HepG2 (cell line): Measurements from ENCODE around the gene SPATA33. TPM values are rescaled to one million over a fixed set of nuclear protein-coding genes. Genes with fewer than 3 reads are reported as not detected.

ENCODE experiments used
- AHR ChIP-seq: IDR thresholded peaks from 2 replicates; pipeline ENCODE4 v1.6.1; 2018; ENCODE audit warnings: missing genetic modification reagents, missing compliant biosample characterization
- HOXD1 ChIP-seq: sonication (generic); formaldehyde crosslinking; IDR thresholded peaks from 2 replicates; pipeline ENCODE4 v1.5.0; 2020; ENCODE audit warnings: missing genetic modification reagents
- PHF8 ChIP-seq: sonication (generic); formaldehyde crosslinking; IDR thresholded peaks from 2 replicates; pipeline ENCODE4 v1.5.0; 2020; ENCODE audit warnings: missing genetic modification reagents
- SRF ChIP-seq: IDR thresholded peaks from 2 replicates; pipeline ENCODE4 v1.6.1; 2011; ENCODE audit warnings: mild to moderate bottlenecking, low read depth, low read length, moderate library complexity
- ZKSCAN8 ChIP-seq: IDR thresholded peaks from 2 replicates; pipeline ENCODE4 v1.6.1; 2016; ENCODE audit warnings: borderline replicate concordance, missing genetic modification reagents, missing compliant biosample characterization
- ZNF430 ChIP-seq: sonication (generic); formaldehyde crosslinking; IDR thresholded peaks from 2 replicates; pipeline ENCODE4 v1.9.0; 2021; ENCODE audit warnings: mild to moderate bottlenecking, missing genetic modification reagents
- ZNF549 ChIP-seq: sonication (generic); formaldehyde crosslinking; IDR thresholded peaks from 2 replicates; pipeline ENCODE4 v1.5.0; 2020; ENCODE audit warnings: missing genetic modification reagents
- ZNF644 ChIP-seq: IDR thresholded peaks from 2 replicates; pipeline ENCODE4 v1.6.1; 2016; ENCODE audit warnings: low read depth
- ZNF724P ChIP-seq: sonication (generic); formaldehyde crosslinking; IDR thresholded peaks from 2 replicates; pipeline ENCODE4 v1.8.0; 2022; ENCODE audit warnings: missing genetic modification reagents, borderline replicate concordance
- ZNF788 ChIP-seq: sonication (generic); formaldehyde crosslinking; IDR thresholded peaks from 2 replicates; pipeline ENCODE4 v1.5.0; 2020; ENCODE audit warnings: mild to moderate bottlenecking, missing genetic modification reagents, borderline replicate concordance
- polyA plus RNA-seq, 8 experiments: library from polyadenylated mRNA; depleted of rRNA in 3 of 8; stranded (reverse) in 7 of 8; unstranded in 1 of 8; fragments of >200 nt; fragmentation: Illumina TruSeq in 4 of 8; extraction: Trizol in 4 of 8; gene quantifications; 2 replicates each; pipeline versions ENCODE4 v1.2.1 to v1.2.3, GENCODE V29; 2011 to 2016; ENCODE audit warnings: low read depth in 4 of 8, missing spikeins in 1 of 8, mixed read lengths in 1 of 8; ENCODE audit not compliant: insufficient read depth in 1 of 8
- total RNA-seq, 5 experiments: library from RNA; depleted of rRNA; stranded (reverse); fragments of >200 nt; fragmentation: Illumina TruSeq; extraction: Trizol; gene quantifications; 2 replicates each; pipeline ENCODE4 v1.2.3, GENCODE V29; 2016; ENCODE audit warnings: low read depth in 1 of 5
- TF ChIP-seq, protein P1 (sequence below): sonication (generic); formaldehyde crosslinking; conservative IDR thresholded peaks from 2 replicates; pipeline ENCODE4 v1.8.0; 2022; ENCODE audit warnings: missing genetic modification reagents
- TF ChIP-seq, protein P2 (sequence below): sonication (generic); formaldehyde crosslinking; IDR thresholded peaks from 2 replicates; pipeline ENCODE4 v1.4.0; 2020; ENCODE audit warnings: missing genetic modification reagents
- TF ChIP-seq, protein P3 (sequence below): sonication (generic); formaldehyde crosslinking; IDR thresholded peaks from 2 replicates; pipeline ENCODE4 v1.4.0; 2020; ENCODE audit warnings: missing genetic modification reagents, borderline replicate concordance
- TF ChIP-seq, protein P4 (sequence below): sonication (generic); formaldehyde crosslinking; IDR thresholded peaks from 2 replicates; pipeline ENCODE4 v1.5.0; 2020; ENCODE audit warnings: missing genetic modification reagents
- TF ChIP-seq, protein P5 (sequence below): sonication (generic); formaldehyde crosslinking; IDR thresholded peaks from 2 replicates; pipeline ENCODE4 v1.4.0; 2020; ENCODE audit warnings: missing genetic modification reagents

SPATA33 gene
- total and polyA plus RNA-seq, 2 of the 13 experiments (the other 11 are each of a cell fraction or from before 2014, with no cell fraction given), result 5.7 to 11.0 TPM

DNA sequence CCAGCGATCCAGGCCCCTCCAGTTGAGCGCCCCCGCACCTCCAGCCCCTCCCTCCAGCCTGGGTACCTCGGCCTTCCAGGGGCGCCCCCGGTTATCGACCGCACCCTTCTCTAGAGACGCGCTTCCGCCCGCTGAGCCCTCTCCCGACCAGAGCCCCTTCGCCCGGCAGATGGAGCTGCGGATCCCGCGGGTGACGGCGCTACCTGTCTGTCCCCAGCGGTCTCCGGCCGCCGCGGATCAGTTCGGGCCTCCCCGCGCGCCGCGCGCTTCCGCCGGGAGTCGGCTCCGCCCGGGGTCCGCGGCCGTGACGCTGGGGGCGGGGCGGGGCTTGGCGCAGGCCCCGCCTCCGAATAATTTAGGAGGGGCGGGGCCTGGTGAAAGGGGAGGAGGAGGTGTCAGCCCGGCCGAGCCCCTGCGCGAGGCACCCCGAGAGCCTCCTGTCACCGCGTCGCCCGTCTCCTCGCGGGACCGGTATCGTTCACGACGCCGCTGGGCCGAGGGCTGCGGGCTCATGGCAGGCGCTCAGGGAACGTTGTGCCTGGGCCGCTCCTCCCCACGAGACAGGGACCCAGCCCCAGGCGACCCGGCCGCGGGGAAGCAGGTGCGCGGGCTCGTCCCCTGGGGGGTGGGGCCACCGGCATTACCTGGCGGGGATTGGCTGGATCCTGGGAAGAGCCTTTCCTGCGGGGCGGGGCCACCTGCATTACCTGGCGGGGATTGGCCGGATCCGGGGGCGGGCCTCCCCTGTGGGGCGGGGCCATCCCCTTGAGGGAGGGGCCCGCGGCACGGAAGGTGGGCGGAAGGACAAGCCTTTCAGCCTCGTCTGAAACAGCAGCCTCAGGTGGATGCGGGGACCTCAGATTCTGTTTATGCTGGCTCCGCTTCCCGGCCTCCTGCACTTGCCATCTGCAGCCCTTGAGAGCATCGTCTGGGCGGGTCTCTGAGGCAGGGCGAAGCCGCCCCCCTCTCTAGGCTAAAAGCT, 44.1 kb downstream of the SPATA33 start, which contains the start of gene SPATA2L (continued):
- TF ChIP-seq, protein P1, sequence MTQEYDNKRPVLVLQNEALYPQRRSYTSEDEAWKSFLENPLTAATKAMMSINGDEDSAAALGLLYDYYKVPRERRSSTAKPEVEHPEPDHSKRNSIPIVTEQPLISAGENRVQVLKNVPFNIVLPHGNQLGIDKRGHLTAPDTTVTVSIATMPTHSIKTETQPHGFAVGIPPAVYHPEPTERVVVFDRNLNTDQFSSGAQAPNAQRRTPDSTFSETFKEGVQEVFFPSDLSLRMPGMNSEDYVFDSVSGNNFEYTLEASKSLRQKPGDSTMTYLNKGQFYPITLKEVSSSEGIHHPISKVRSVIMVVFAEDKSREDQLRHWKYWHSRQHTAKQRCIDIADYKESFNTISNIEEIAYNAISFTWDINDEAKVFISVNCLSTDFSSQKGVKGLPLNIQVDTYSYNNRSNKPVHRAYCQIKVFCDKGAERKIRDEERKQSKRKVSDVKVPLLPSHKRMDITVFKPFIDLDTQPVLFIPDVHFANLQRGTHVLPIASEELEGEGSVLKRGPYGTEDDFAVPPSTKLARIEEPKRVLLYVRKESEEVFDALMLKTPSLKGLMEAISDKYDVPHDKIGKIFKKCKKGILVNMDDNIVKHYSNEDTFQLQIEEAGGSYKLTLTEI (CRISPR knock-in tag), result no peak
- no peak; the same call in 1 of the 2 replicates for TF ChIP-seq ZNF788 (CRISPR knock-in tag)
- TF ChIP-seq, protein P2, sequence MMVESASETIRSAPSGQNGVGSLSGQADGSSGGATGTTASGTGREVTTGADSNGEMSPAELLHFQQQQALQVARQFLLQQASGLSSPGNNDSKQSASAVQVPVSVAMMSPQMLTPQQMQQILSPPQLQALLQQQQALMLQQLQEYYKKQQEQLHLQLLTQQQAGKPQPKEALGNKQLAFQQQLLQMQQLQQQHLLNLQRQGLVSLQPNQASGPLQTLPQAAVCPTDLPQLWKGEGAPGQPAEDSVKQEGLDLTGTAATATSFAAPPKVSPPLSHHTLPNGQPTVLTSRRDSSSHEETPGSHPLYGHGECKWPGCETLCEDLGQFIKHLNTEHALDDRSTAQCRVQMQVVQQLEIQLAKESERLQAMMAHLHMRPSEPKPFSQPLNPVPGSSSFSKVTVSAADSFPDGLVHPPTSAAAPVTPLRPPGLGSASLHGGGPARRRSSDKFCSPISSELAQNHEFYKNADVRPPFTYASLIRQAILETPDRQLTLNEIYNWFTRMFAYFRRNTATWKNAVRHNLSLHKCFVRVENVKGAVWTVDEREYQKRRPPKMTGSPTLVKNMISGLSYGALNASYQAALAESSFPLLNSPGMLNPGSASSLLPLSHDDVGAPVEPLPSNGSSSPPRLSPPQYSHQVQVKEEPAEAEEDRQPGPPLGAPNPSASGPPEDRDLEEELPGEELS, result no peak
- TF ChIP-seq AHR (CRISPR knock-in tag), result peak; percentile 88; the same call in 1 of the 2 replicates
- TF ChIP-seq HOXD1 (CRISPR knock-in tag), result peak; percentile 20
- TF ChIP-seq, protein P3, sequence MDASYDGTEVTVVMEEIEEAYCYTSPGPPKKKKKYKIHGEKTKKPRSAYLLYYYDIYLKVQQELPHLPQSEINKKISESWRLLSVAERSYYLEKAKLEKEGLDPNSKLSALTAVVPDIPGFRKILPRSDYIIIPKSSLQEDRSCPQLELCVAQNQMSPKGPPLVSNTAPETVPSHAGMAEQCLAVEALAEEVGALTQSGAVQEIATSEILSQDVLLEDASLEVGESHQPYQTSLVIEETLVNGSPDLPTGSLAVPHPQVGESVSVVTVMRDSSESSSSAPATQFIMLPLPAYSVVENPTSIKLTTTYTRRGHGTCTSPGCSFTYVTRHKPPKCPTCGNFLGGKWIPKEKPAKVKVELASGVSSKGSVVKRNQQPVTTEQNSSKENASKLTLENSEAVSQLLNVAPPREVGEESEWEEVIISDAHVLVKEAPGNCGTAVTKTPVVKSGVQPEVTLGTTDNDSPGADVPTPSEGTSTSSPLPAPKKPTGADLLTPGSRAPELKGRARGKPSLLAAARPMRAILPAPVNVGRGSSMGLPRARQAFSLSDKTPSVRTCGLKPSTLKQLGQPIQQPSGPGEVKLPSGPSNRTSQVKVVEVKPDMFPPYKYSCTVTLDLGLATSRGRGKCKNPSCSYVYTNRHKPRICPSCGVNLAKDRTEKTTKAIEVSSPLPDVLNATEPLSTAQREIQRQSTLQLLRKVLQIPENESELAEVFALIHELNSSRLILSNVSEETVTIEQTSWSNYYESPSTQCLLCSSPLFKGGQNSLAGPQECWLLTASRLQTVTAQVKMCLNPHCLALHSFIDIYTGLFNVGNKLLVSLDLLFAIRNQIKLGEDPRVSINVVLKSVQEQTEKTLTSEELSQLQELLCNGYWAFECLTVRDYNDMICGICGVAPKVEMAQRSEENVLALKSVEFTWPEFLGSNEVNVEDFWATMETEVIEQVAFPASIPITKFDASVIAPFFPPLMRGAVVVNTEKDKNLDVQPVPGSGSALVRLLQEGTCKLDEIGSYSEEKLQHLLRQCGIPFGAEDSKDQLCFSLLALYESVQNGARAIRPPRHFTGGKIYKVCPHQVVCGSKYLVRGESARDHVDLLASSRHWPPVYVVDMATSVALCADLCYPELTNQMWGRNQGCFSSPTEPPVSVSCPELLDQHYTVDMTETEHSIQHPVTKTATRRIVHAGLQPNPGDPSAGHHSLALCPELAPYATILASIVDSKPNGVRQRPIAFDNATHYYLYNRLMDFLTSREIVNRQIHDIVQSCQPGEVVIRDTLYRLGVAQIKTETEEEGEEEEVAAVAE (CRISPR knock-in tag), result no peak
- TF ChIP-seq, protein P4, sequence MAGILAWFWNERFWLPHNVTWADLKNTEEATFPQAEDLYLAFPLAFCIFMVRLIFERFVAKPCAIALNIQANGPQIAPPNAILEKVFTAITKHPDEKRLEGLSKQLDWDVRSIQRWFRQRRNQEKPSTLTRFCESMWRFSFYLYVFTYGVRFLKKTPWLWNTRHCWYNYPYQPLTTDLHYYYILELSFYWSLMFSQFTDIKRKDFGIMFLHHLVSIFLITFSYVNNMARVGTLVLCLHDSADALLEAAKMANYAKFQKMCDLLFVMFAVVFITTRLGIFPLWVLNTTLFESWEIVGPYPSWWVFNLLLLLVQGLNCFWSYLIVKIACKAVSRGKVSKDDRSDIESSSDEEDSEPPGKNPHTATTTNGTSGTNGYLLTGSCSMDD (CRISPR knock-in tag), result no peak
- TF ChIP-seq ZKSCAN8 (CRISPR knock-in tag), result no peak; the same call in 1 of the 2 replicates
- TF ChIP-seq, protein P5, sequence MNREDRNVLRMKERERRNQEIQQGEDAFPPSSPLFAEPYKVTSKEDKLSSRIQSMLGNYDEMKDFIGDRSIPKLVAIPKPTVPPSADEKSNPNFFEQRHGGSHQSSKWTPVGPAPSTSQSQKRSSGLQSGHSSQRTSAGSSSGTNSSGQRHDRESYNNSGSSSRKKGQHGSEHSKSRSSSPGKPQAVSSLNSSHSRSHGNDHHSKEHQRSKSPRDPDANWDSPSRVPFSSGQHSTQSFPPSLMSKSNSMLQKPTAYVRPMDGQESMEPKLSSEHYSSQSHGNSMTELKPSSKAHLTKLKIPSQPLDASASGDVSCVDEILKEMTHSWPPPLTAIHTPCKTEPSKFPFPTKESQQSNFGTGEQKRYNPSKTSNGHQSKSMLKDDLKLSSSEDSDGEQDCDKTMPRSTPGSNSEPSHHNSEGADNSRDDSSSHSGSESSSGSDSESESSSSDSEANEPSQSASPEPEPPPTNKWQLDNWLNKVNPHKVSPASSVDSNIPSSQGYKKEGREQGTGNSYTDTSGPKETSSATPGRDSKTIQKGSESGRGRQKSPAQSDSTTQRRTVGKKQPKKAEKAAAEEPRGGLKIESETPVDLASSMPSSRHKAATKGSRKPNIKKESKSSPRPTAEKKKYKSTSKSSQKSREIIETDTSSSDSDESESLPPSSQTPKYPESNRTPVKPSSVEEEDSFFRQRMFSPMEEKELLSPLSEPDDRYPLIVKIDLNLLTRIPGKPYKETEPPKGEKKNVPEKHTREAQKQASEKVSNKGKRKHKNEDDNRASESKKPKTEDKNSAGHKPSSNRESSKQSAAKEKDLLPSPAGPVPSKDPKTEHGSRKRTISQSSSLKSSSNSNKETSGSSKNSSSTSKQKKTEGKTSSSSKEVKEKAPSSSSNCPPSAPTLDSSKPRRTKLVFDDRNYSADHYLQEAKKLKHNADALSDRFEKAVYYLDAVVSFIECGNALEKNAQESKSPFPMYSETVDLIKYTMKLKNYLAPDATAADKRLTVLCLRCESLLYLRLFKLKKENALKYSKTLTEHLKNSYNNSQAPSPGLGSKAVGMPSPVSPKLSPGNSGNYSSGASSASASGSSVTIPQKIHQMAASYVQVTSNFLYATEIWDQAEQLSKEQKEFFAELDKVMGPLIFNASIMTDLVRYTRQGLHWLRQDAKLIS, result no peak
- TF ChIP-seq ZNF644 (CRISPR knock-in tag), result no peak
- no peak for TF ChIP-seq ZNF549 (CRISPR knock-in tag)
- TF ChIP-seq SRF, result no peak
- TF ChIP-seq PHF8 (CRISPR knock-in tag), result peak; percentile 71
- no peak for TF ChIP-seq ZNF724P (CRISPR knock-in tag)
- no peak; the same call in 1 of the 2 replicates for TF ChIP-seq ZNF430 (CRISPR knock-in tag)
